Measurements from ENCODE around the gene TMEM245.

Gene TMEM245

GRCh38 chr9:109022873-109023272 lies 96.9 kb downstream of the TMEM245 start:
- DNase-seq (ENCODE audit: low read depth) = no peak

GRCh38 chr9:109020581-109021511 lies 98.9 kb downstream of the TMEM245 start:
- DNase-seq (ENCODE audit: low read depth) = no peak

DNA sequence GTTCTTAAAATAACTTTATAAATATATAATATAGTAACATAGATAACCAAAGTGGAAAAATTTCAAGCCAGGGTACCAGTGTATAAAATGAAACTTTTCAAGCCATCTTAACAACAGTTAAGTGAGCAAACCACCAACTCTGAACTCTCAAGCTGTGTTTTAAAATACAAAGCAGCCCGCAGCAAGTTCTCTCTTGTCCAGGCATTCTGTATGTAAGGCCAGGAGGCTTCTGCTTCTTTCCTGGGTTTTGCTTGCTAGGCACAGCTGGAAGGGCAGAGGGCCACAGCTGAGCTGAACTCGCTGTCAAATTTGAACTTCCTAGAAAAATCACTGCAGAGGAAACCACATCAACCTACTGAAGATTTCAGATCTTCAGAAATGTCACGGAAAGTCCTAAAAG lies 99.6 kb downstream of the TMEM245 start:
- no peak for DNase-seq (ENCODE audit: low read depth)

GRCh38 chr9:109019420-109019819 lies 100.3 kb downstream of the TMEM245 start:
- no peak for DNase-seq (ENCODE audit: low read depth)

DNA sequence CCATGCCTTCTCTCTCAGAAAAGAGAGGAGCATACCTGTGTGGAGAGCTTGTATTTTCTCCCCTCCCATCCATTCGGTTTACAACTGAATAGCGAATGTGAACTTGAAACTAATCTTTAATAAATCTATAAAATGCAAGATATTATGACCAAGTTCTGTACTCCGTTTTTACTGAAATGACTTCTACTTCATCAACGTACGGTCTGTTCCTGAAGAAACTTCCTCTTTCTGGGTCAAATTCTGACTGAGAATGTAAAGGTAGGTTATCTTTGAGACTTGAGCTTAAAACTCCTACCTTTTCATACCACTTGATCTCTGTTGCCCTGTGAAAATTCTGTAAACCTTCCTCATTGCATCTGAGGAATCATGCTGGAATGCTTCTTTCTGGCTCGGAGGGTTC lies 102.3 kb downstream of the TMEM245 start:
- DNase-seq (ENCODE audit: low read depth) = no peak

DNA sequence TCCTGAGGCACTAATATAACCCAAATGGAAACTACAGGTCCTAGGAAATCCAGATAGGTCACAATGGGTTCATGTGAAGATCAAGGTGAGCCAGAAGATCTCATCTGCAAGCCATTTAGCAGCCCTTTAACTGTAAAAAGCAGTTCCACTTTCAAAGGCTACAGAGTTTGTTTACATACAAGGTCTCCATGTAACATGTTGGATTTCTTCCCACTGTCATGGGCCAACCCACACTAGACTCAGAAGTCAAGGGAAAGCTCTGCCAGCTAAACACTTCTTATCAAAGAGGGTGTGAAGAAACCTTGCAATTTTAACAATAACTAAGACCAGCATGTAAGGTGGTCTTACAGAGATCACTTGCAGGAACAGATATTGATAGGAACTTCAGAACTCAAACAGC lies 102.7 kb downstream of the TMEM245 start:
- DNase-seq (ENCODE audit: low read depth) = no peak

GRCh38 chr9:109016132-109016531 lies 103.6 kb downstream of the TMEM245 start:
- no peak for DNase-seq (ENCODE audit: low read depth)

GRCh38 chr9:109014608-109015280 lies 105.0 kb downstream of the TMEM245 start:
- DNase-seq (ENCODE audit: low read depth) = no peak

DNA sequence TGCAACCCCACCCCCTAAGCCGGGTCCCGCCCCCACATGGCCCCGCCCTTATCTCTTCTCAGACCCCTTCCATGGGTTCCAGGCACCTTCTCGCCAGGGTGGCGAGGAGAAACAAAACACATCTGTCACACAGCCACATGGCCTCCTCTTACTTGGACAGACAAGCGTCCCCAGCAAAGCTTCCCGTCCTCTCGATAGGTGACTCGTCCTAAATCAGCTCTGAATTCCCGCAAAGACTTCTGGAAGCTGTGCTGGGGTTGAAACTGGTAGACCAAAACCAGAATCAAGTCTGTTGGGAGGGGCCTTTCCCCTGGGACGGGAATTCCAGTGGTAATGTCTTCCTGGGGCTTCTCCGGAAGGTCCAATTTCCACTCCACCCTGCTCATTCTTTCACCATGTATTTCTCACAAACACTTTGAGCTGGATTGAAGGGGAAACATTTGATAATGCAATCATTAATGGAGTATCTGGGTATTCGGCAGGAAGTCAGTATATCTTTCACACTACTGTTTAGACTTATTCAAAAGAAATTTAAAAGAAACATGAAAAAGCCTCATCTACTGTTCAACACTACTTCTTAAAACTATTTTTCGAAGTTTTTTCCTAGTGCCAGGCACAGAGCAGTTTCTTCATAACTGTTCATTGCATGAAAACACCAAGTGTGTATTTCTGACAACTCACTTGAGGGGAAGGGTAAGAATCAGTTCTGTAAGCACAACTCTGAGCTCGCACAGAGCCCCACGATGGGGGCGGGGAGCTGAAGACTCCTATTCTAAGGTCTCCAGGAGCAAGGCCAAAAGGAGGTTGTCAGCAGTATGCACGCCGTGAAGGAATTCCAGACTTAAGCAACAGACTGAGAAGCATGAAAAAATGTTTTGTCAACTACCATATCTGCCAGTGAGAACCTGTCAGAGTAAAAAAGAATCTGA lies 105.8 kb downstream of the TMEM245 start:
- DNase-seq (ENCODE audit: low read depth) = peak; percentile 51

DNA sequence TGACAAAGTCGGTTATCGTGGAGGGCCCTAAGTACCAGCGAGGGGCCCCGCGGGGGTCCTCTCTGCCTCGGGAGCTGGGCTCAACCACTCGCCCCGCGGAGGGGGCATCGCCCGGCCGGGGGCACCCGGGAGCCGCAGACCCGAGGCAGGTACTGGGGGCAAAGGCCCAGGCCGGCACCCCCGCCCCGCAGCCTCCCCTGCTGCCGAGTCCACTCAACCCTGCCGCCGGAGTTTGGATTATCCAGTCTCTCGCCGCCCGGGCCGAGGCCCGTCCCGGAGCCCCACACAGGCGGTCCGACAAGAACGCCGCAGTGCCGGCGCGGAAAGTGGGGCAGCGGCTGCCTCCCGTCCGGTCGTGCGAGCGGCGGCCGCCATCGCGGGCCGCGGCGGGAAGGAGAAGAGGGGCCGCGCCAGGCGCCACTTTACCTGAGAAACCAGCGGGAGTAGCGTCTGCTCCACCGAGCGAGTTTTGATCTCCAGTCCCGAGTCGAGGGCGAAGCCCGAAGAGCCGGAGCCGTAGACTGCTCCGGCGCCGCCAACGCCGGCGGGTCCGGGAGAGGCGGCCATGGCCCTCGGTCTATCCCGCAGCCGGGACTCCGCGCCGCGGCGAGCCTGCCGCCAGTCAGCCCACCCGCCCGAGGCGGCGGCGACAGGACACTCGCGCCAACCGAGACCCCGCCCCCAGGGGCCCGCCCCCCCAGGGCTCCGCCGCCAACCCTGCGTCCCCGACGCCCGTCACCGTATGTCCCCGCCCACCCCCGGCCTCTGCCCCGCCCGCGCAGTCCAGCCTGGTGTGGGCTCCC lies 106.7 kb downstream of the TMEM245 start, which contains the start of gene CTNNAL1:
CTNNAL1 (minus strand) TSS at position 624 of the 803 bp plus-strand sequence; CDS start at position 567, 57 bp downstream.
- no peak for DNase-seq (ENCODE audit: low read depth)

- peak; percentile 96 for DNase-seq (ENCODE audit: low read depth)
Observed at GRCh38 chr9:109012009-109012875, 107.5 kb downstream of the TMEM245 start.

DNA sequence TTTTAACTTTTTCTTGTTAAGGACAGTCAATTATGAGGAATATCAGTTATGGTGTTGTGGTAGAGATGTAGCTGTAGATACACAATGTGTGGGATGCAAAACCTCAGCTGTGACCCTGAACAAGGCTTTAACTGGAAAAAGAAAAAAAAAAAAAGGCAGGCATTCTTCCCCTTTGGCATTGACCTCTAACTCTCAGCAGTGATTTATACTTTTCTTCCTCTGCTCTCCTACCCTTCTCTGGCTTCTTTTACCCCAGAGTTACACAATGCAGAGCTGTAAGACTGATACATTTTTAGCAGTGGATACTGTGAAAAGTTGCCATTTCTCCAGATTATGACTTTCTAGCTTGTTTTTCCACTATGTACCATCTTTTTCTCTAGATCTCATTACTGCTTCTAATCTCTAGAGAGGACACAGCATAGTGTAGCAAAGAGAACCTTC lies 108.5 kb downstream of the TMEM245 start:
- no peak for DNase-seq (ENCODE audit: low read depth)

DNA sequence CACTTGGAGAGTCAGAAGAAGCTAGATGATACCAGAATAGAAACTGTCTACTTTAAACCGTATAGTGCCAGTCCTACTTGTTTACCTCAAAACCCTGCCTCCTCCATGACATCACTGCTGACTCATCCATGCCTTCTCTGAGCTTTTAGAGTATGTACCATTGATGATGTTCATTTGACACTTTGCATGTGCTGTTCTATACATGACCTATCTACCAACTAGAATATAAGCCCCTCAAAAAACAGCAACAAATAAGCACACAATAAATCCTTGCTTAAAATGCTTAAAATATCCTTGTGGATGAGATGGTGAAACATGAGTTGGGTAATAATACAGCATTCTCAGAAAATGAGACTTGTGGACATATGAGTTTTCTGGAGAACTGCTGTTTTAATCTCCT lies 109.0 kb downstream of the TMEM245 start:
- no peak for DNase-seq (ENCODE audit: low read depth)

DNA sequence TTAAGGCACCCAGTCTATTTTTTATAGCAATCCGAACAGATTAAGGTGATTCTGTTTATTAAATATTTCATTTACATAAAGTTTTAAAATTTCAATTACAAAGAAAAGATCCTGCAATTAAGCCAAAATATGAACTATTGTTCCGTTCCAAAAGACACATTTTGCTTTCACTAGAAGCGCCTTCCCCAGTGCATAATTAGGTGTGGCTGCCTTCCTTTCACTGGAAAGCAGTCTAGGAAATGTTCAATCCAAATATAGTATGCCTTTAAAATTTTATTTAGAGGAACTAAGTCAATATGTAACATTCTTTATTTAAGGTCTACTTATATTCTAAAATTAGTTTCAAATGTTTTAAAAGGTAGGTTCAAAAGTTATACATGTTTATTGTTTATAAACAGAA lies 114.1 kb downstream of the TMEM245 start:
- no peak for DNase-seq (ENCODE audit: low read depth)

- DNase-seq (ENCODE audit: low read depth) = no peak
Observed at GRCh38 chr9:109003116-109003515, 116.6 kb downstream of the TMEM245 start.

DNA sequence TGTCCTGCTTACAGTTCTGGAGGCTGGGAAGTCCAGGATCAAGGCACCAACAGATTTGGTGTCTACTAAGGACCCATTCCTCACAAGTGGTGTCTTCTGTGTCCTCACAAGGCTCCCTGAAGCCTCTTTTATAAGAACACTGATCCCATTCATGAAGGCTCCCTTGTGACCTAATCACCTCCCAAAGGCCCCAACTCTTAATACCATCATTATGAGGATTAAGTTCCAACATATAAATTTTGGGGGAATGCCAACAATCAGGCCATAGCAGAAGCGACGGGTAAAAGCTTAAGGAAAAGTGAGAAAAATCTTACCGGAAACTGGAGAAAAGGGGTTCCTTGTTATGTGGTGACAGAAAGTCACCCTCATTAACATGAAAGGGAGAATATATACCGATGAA lies 117.6 kb downstream of the TMEM245 start:
- no peak for DNase-seq (ENCODE audit: low read depth)

DNA sequence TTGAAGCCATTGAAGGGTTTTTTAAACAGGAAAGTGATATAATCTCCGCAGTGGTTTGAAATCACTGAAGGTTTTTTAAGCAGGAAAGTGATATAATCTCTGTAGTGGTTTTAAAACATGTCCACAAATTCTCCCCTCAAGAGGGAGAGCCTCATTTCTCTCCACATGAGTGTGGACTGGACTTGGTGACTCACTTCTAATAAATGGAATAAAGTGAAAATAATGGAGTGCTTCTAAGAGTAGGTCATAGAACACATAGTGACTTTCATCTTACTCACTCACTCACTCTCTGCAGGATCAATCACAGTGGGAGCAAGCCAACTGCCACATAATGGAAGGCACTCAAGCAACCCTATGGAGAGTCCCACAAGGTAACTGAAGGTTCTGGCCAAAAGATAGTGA lies 118.5 kb downstream of the TMEM245 start:
- peak; percentile 85 for DNase-seq (ENCODE audit: low read depth)

GRCh38 chr9:108997112-108997511 lies 122.6 kb downstream of the TMEM245 start:
- no peak for DNase-seq (ENCODE audit: low read depth)

DNA sequence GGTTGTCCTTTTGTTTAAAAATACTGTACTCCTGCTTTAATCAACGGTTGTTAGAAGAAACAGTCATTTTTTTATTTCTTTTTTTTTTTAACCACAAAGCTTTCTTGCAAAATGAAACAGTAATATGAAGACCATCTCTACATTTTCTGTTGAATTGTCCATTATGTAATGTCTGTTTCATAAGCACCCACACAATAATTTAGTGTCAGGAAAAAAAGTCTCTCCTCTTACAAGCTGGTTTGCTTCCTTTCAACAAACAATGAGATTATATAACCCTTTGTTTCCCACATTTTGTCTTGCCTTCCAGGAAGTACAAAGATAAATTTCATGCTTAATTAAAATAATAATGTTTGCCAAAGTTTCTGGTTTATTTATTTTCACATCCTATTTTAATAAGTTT lies 123.1 kb downstream of the TMEM245 start:
- DNase-seq (ENCODE audit: low read depth) = no peak

- no peak for DNase-seq (ENCODE audit: low read depth)
Observed at GRCh38 chr9:108994695-108995094, 125.1 kb downstream of the TMEM245 start.
